ENCODE data around the gene TP53I11.

TP53I11 gene

GRCh38 chr11:44920451-44920850 is 30.2 kb downstream of the TP53I11 start:
- H3K27ac ChIP-seq, result no peak overlapping the region
- TF ChIP-seq ZFX (IDR thresholded peaks at IDR 0.05) (no peak), CTCF (conservative IDR thresholded peaks at IDR 0.05) (no peak)

DNA sequence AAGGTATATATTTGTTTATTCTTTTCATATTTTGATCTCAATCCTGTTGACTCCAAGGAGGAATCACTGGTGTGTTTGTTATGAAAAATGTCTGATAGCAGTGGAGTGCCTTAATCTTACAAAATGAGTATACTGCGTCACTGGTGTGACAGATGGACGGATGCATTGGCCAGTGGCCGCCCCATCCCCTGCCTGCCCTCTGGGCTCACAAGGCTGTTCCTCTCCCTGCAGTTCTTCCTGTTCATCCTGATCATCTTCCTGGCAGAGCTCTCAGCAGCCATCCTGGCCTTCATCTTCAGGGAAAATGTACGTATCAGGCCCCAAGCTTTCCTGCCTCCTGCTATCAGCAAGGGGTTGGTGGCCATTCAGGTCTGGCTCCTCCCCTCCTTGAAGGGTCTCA is 32.9 kb downstream of the TP53I11 start:
- TF ChIP-seq ZFX (IDR thresholded peaks at IDR 0.05), result no peak
- no peak for TF ChIP-seq CTCF (conservative IDR thresholded peaks at IDR 0.05)
- H3K27ac ChIP-seq, result no peak overlapping the region

DNA sequence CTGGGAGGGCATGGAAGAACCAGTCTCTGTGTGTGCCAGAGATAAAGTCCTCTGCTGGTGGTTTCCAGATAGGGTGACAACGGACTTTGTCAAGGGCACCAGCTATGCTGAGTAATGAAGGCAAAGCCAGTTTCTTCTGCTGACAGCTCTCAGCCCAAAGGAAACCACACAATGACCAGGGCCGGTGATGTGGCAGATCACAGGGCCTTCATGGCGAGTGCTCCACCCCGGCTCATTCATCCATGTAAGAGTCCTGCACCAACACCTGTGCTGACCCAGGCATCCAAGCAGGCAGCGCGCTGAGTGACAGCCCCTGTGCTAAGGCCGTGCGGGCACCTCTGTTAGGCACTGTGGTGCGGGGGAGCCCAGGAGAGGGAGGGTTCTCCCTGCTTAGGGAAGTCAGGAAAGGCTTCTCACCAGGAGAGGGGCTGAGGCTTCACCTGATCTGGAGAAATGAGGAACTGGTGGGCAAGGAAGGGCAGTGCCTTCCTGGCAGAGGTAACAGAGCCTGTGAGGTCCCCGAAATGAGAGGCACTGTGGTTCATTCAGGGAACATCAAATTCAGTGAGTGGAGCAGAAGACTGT is 33.8 kb downstream of the TP53I11 start:
- no peak for TF ChIP-seq ZFX (IDR thresholded peaks at IDR 0.05)
- TF ChIP-seq CTCF (conservative IDR thresholded peaks at IDR 0.05), result no peak
- no peak overlapping the region for H3K27ac ChIP-seq

DNA sequence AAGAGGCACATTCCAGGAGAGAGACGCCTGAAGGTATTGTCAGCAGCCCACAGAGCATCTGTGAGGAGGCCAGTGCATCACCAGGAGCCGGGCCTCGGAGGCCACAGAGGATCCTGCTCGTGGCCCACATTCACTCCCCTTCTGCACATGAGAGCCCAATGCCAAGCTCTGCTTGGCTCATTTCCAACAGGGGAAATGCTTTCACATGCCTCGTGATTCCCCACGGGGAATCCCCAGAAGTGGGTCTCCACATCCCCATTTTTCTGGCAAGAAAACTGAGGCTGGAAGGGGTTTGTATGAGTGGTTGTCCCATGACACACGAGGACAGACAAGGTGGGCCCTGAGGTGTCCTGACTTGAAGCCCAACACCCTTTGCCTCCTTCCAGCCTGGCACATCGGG is 34.4 kb downstream of the TP53I11 start:
- no peak for TF ChIP-seq CTCF (conservative IDR thresholded peaks at IDR 0.05)
- TF ChIP-seq ZFX (IDR thresholded peaks at IDR 0.05), result no peak

GRCh38 chr11:44915621-44916020 is 35.1 kb downstream of the TP53I11 start:
- TF ChIP-seq ZFX (IDR thresholded peaks at IDR 0.05) (no peak), CTCF (conservative IDR thresholded peaks at IDR 0.05) (no peak)
- no peak overlapping the region for H3K27ac ChIP-seq

More for the DNA sequence above, 34.4 kb downstream of the TP53I11 start:
- no peak overlapping the region for H3K27ac ChIP-seq

GRCh38 chr11:44915004-44915403 is 35.7 kb downstream of the TP53I11 start:
- no peak overlapping the region for H3K27ac ChIP-seq
- TF ChIP-seq CTCF (conservative IDR thresholded peaks at IDR 0.05) (no peak), ZFX (IDR thresholded peaks at IDR 0.05) (no peak)

DNA sequence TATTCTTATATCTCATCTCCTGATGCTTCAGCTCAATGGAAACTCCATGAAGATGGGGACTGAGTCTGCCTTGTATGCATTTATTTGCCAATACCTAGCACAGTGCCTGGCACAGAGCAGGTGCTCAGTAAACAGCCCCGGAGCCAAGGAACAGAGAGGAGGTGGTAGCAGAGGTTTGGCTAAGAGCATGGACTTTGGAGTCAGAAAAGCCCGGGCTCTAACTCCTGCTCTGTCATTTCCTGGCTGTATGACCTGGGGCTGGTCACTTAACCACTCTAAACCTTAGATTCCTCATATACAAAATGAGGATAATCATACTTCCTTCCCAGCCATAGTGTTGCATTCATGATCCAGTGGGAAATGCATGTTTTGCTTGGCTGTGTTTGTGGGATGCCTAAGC is 36.6 kb downstream of the TP53I11 start:
- TF ChIP-seq ZFX (IDR thresholded peaks at IDR 0.05), result no peak
- no peak for TF ChIP-seq CTCF (conservative IDR thresholded peaks at IDR 0.05)
- no peak overlapping the region for H3K27ac ChIP-seq

Data from C4-2B (cell line).